ENCODE data around the gene B4GALNT3.

DNA sequence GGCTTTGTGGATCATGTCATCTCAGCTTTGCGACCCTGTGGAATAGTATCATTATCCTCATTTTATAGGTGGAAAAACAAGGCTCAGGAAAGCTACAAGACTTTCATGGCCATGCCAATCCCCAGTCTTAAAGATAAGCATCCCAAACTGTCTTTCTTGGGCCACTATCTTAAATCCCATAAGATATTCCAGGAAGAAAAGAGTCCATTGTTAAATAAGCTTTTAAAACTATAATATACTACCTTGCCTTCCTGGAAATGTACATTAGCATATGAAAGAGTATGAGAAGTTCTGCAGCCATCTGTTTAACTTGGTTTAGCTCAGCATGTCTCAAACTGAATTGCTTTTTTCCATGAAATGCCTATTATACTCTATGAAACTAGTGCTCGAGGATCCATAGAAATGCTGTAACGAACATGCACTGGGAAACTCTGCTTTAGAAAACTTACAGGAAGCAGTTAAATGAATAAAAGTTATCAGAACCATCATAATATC, 77.1 kb downstream of the B4GALNT3 start:
- TF ChIP-seq POLR2A (IDR thresholded peaks at IDR 0.05; ENCODE audit: low read depth, low read length) (no peak), EZH2 (IDR thresholded peaks at IDR 0.05; ENCODE audit: borderline replicate concordance, control insufficient read depth, low read depth, low read length) (no peak), SUPT20H (IDR thresholded peaks at IDR 0.05; ENCODE audit: borderline replicate concordance, control insufficient read depth, low read depth, low read length) (no peak), TCF12 (IDR thresholded peaks at IDR 0.05; ENCODE audit: low read depth, low read length) (no peak), SUZ12 (IDR thresholded peaks at IDR 0.05; ENCODE audit: unreplicated experiment) (no peak)
- TF ChIP-seq, protein P1, sequence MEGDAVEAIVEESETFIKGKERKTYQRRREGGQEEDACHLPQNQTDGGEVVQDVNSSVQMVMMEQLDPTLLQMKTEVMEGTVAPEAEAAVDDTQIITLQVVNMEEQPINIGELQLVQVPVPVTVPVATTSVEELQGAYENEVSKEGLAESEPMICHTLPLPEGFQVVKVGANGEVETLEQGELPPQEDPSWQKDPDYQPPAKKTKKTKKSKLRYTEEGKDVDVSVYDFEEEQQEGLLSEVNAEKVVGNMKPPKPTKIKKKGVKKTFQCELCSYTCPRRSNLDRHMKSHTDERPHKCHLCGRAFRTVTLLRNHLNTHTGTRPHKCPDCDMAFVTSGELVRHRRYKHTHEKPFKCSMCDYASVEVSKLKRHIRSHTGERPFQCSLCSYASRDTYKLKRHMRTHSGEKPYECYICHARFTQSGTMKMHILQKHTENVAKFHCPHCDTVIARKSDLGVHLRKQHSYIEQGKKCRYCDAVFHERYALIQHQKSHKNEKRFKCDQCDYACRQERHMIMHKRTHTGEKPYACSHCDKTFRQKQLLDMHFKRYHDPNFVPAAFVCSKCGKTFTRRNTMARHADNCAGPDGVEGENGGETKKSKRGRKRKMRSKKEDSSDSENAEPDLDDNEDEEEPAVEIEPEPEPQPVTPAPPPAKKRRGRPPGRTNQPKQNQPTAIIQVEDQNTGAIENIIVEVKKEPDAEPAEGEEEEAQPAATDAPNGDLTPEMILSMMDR (IDR thresholded peaks at IDR 0.05 in 2 of 3, conservative IDR thresholded peaks at IDR 0.05 in 1 of 3; ENCODE audit: control insufficient read depth in 2 of 3, extremely low read depth in 1 of 3, insufficient read depth in 1 of 3, low read depth in 3 of 3, low read length in 3 of 3) = no peak

Measured in GM12878 (cell line).